HUDEP-2 (cell line): ENCODE measurements around the gene TUBA3E.
"Not testable (repeated sequence)": the region's sequence is repeated elsewhere in the genome, so short reads cannot be mapped to it uniquely, and the experiment has no call there.

Experiments used
- DNase-seq, 76 experiments: peaks; one replicate each; lab custom pipeline; 2025; ENCODE audit not compliant: unreplicated experiment in 76 of 76; lab: John Stamatoyannopoulos, UW

Gene TUBA3E

GRCh38 chr2:130192451-130192850, 5.8 kb downstream of the TUBA3E start:
- not testable (repeated sequence) for DNase-seq

GRCh38 chr2:130191319-130191718, 6.9 kb downstream of the TUBA3E start:
- not testable (repeated sequence) for DNase-seq

GRCh38 chr2:130190237-130190636, 8.0 kb downstream of the TUBA3E start:
- DNase-seq: no peak

GRCh38 chr2:130188958-130189357, 9.3 kb downstream of the TUBA3E start:
- not testable (repeated sequence) for DNase-seq

GRCh38 chr2:130187859-130188792, 10.1 kb downstream of the TUBA3E start:
- DNase-seq: not testable (repeated sequence)

GRCh38 chr2:130187268-130187667, 11.0 kb downstream of the TUBA3E start:
- no peak for DNase-seq

GRCh38 chr2:130186391-130186790, 11.8 kb downstream of the TUBA3E start:
- DNase-seq: no peak

- no peak for DNase-seq
Observed at GRCh38 chr2:130185896-130186295, 12.3 kb downstream of the TUBA3E start.

GRCh38 chr2:130185436-130185835, 12.8 kb downstream of the TUBA3E start:
- DNase-seq: no peak

GRCh38 chr2:130183512-130184373, 14.5 kb downstream of the TUBA3E start:
- DNase-seq: peak in 30 of 76 experiments; percentile 1 to 49 (median 16)

GRCh38 chr2:130182826-130183511, 15.3 kb downstream of the TUBA3E start:
- DNase-seq: peak in 2 of 76 experiments; percentile 8 to 14

- DNase-seq: peak in 74 of 76 experiments; percentile 30 to 91 (median 81)
Observed at GRCh38 chr2:130181880-130182682, 16.2 kb downstream of the TUBA3E start, which contains the start of gene MZT2B. Gene MZT2B, plus strand, starts transcription at chr2:130182262. Its CDS starts 21 bp downstream, at chr2:130182283.

GRCh38 chr2:130181325-130181879, 16.8 kb downstream of the TUBA3E start, which contains the start of gene SMPD4:
Gene SMPD4, minus strand, starts transcription at chr2:130181602. Its CDS starts 5,010 bp downstream, at chr2:130176592.
- peak in 75 of 76 experiments; percentile 63 to 95 (median 89) for DNase-seq

GRCh38 chr2:130180404-130181324, 17.6 kb downstream of the TUBA3E start:
- not testable (repeated sequence) for DNase-seq

GRCh38 chr2:130174866-130175265, 23.4 kb downstream of the TUBA3E start:
- not testable (repeated sequence) for DNase-seq

GRCh38 chr2:130169896-130170295, 28.3 kb downstream of the TUBA3E start:
- DNase-seq: no peak

- not testable (repeated sequence) for DNase-seq
Observed at GRCh38 chr2:130169163-130169562, 29.1 kb downstream of the TUBA3E start.

- DNase-seq: not testable (repeated sequence)
Observed at GRCh38 chr2:130166611-130167010, 31.6 kb downstream of the TUBA3E start.
